ENCODE results near the gene FCHSD2.
"Not testable (repeated sequence)": the region's sequence is repeated elsewhere in the genome, so short reads cannot be mapped to it uniquely, and the experiment has no call there.

The FCHSD2 gene

DNA sequence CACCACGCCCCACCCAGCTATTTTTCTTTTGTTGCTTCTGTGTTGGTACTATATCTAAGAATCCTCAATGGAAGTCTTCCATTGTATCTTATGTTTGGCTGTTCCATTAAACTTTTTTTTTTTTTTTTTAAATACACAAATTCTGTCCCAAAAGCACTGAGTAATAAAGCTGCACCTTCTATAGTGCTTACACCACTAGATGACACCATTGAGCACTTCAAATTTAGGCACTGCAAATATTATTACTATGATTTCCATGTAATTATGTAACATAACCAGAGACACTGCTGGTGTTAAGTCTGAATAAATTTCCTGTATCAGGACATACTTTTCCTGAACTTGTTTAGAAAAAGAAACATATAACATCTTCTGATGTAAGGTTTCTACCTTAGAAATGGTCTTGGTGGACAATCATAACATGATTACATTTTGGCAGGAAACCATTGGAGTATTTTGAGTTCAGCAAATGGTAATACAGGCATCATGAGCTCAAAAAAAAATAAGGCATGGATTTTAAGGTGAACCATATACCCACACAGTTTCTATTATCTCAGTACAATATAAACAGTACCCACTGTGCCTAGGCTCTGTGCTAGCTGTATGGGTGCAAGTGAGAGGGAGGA lies 217.4 kb downstream of the FCHSD2 start:
- TF ChIP-seq CTCF (IDR thresholded peaks at IDR 0.05; ENCODE audit: low read depth, low read length, missing control alignments) = peak; percentile 52
- DNase-seq (ENCODE audit: low read depth) = peak; percentile 41
- in situ Hi-C loops (cut with HindIII; ENCODE audit: low sequenced_read_pairs) = no loop called here

DNA sequence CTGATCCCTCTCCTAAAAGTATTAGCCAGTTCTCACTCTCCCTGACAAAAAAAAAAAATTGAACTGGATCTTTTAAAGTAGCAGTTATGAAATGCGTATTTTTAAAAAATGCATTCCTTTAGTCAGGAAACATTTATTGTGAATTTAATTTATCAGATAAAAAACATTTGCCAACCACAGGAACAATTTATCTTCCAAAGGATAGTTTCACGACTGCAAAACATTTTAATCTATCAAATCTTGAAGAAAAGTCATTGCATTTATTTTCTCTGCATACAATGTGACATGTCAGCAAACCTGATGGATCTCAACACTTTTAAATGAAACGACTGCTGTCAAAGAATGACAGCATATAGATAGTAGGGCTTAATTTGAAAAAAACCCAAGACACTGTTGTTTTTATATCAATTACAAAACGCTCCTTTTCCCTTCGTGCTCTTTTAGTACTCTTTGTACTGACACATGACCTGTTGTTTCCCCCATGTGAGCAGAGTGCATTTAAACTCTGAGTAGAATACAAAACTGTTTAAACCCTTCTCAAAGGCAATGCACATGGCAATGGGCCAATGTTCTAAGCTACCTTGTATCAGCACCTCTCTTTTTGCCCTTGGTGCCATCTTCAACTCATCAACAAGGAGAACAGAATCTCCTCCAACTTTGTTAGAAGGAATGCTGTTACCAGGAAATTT lies 220.9 kb downstream of the FCHSD2 start:
- DNase-seq (ENCODE audit: low read depth) = no peak
- no peak overlapping the region for H3K4me3 ChIP-seq (ENCODE audit: low read depth, low read length)
- no peak for TF ChIP-seq CTCF (IDR thresholded peaks at IDR 0.05; ENCODE audit: low read depth, low read length, missing control alignments)
- in situ Hi-C loops (cut with HindIII; ENCODE audit: low sequenced_read_pairs) = no loop called here

More for the DNA sequence above, 217.4 kb downstream of the FCHSD2 start:
- no peak overlapping the region for H3K4me3 ChIP-seq (ENCODE audit: low read depth, low read length)

GRCh38 chr11:72920001-72920400 lies 222.1 kb downstream of the FCHSD2 start:
- DNase-seq (ENCODE audit: low read depth) = no peak
- in situ Hi-C loops (cut with HindIII; ENCODE audit: low sequenced_read_pairs) = no loop called here
- no peak for TF ChIP-seq CTCF (IDR thresholded peaks at IDR 0.05; ENCODE audit: low read depth, low read length, missing control alignments)
- no peak overlapping the region for H3K4me3 ChIP-seq (ENCODE audit: low read depth, low read length)

DNA sequence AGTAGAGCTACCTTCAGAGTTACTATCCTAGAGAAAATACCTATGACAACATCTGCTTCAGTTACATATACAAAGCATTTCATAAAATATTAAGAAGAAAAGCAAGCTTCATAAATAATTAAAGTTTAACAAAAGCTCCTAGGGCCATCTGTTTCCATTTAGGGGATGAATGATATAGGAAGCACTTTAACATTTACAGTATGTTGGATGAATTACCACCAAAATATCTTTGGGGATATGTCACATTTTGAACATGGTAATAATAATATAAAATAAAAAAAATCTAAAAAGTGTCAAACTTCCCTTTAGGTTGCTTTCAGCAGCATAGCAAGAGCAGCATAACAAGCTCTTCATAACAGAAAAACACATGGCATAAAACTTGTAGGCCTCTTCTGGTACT lies 223.3 kb downstream of the FCHSD2 start:
- in situ Hi-C loops (cut with HindIII; ENCODE audit: low sequenced_read_pairs) = no loop called here
- no peak for DNase-seq (ENCODE audit: low read depth)
- no peak for TF ChIP-seq CTCF (IDR thresholded peaks at IDR 0.05; ENCODE audit: low read depth, low read length, missing control alignments)
- no peak overlapping the region for H3K4me3 ChIP-seq (ENCODE audit: low read depth, low read length)

DNA sequence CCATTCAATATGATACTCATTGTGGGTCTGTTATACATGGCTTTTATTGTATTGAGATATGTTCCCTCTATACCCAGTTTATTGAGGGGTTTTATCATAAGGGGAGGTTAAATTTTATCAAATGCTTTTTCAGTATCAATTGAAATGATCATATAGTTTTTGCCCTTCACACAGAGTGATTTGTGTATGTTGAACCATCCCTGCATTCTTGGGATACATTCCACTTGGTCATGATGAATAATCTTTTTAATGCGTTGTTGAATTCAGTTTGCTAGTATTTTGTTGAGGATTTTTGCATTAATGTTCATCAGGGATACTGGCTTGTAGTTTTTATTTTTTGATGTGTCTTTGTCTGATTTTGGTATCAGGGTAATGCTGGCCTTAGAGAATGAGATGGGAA lies 229.9 kb downstream of the FCHSD2 start:
- in situ Hi-C loops (cut with HindIII; ENCODE audit: low sequenced_read_pairs) = no loop called here
- no peak for TF ChIP-seq CTCF (IDR thresholded peaks at IDR 0.05; ENCODE audit: low read depth, low read length, missing control alignments)
- no peak overlapping the region for H3K4me3 ChIP-seq (ENCODE audit: low read depth, low read length)
- no peak for DNase-seq (ENCODE audit: low read depth)

DNA sequence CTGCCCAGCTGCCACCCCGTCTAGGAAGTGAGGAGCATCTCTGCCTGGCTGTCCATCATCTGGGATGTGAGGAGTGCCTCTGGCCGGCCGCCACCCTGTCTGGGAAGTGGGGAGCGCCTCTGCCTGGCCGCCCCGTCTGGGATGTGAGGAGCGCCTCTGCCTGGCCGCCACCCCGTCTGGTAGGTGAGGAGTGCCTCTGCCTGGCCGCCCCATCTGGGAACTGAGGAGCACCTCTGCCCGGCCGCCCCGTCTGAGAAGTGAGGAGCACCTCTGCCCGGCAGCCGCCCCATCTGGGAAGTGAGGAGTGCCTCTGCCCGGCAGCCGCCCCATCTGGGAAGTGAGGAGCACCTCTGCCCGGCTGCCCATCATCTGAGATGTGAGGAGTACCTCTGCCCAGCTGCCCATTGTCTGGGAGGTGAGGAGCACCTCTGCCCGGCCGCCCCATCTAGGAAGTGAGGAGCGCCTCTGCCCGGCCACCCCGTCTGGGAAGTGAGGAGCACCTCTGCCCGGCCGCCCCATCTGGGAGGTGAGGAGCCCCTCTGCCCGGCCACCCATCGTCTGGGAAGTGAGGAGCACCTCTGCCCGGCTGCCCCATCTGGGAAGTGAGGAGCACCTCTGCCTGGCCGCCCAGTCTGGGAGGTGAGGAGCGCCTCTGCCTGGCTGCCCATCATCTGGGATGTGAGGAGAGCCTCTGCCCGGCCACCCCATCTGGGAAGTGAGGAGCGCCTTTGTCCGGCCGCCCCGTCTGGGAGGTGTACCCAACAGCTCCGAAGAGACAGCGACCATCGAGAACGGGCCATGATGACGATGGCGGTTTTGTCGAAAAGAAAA lies 232.3 kb downstream of the FCHSD2 start:
- DNase-seq (ENCODE audit: low read depth); H3K4me3 ChIP-seq (ENCODE audit: low read depth, low read length); in situ Hi-C loops (cut with HindIII; ENCODE audit: low sequenced_read_pairs): not testable (repeated sequence)

Data from astrocyte of the cerebellum (primary cell).